Jurkat, Clone E6-1 (cell line): Measurements from ENCODE around the gene PDILT. TPM values are rescaled to one million over a fixed set of nuclear protein-coding genes. Genes with fewer than 3 reads are reported as not detected.
"Not testable (repeated sequence)": the region's sequence is repeated elsewhere in the genome, so short reads cannot be mapped to it uniquely, and the experiment has no call there.

Experiments
- DNase-seq: peaks from one replicate; pipeline ENCODE4 v3.0.0-alpha.2; 2011; ENCODE audit warnings: low read depth, low spot score
- H3K4me3 ChIP-seq: 2 replicates; pipeline ENCODE4 v1.5.1; 2011; ENCODE audit warnings: mild to moderate bottlenecking, low read length, control low read depth, moderate library complexity
- polyA plus RNA-seq: library from polyadenylated mRNA; unstranded; fragments of >200 nt; gene quantifications from one replicate; pipeline ENCODE4 v1.2.1, GENCODE V29; 2012; ENCODE audit warnings: missing spikeins; ENCODE audit not compliant: insufficient read length, insufficient read depth

Gene PDILT, protein sequence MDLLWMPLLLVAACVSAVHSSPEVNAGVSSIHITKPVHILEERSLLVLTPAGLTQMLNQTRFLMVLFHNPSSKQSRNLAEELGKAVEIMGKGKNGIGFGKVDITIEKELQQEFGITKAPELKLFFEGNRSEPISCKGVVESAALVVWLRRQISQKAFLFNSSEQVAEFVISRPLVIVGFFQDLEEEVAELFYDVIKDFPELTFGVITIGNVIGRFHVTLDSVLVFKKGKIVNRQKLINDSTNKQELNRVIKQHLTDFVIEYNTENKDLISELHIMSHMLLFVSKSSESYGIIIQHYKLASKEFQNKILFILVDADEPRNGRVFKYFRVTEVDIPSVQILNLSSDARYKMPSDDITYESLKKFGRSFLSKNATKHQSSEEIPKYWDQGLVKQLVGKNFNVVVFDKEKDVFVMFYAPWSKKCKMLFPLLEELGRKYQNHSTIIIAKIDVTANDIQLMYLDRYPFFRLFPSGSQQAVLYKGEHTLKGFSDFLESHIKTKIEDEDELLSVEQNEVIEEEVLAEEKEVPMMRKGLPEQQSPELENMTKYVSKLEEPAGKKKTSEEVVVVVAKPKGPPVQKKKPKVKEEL
- not detected for polyA plus RNA-seq

DNA sequence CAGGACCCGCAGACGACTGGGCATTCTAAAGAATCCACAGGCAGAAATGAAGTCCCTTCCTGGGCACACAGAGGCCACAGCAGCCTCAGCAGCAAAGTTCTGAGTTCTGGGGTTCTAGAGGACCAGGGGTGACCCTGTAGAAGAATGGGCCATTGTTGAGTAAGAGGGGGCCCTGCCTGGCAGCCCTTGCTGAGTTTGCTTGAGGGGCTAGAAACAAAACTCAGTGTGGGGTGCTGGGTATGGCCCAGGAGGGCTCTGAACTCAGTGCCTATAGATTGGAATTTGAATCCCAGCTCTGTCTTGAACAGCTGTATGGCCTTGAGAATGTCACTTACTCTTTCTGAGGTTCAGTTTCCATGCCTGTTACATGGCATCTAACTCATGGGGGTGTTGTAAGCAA is at the start of gene PDILT:
PDILT (minus strand) TSS at position 101 of the 400 bp plus-strand sequence. CDS start 5,437 bp downstream, outside the sequence.
- no peak for DNase-seq
- H3K4me3 ChIP-seq = no peak within 1 kb of the TSS

DNA sequence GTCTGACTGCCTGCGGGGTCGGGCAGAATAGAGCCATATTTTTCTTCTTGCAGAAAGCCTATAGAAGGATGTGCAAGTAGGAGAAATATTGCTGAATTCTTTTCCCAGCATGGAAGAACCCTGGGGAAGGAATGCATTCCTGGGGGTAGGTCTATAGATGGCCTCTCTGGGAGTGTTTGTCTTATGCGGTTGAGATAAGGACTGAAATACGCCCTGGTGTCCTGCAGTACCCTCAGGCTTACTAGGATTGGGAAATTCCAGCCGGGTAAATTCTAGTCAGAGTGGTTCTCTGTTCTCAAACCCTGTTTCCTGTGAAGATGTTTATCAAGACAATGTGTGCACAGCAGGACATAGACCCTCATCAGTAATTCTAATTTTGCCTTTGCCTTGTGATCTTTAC is 49.1 kb upstream of the PDILT start:
- DNase-seq, H3K4me3 ChIP-seq: not testable (repeated sequence)

DNA sequence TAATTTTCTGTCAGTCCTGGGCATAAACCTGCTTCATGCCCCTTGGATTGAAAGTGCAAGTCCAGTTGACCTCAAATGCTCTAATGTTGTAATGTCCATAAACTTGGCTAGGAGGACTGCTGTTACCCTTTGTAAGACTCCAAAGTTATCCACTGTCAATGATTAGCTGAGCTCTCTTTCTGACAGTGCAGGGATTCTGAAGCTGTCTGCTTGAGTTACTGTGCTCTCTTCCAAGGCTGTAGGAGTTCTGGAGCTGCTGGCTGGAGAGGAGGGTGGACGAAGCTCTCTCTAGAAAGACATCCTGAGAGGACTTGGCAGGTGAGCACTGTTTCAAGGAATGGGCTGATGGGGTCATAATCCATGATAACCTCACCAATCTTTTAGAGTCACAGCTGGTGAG is 46.8 kb upstream of the PDILT start, which contains the start of gene ACSM2A:
ACSM2A (plus strand) TSS at position 158 of the 400 bp plus-strand sequence. CDS start 8,594 bp downstream, outside the sequence.
- not testable (repeated sequence) for DNase-seq, H3K4me3 ChIP-seq

DNA sequence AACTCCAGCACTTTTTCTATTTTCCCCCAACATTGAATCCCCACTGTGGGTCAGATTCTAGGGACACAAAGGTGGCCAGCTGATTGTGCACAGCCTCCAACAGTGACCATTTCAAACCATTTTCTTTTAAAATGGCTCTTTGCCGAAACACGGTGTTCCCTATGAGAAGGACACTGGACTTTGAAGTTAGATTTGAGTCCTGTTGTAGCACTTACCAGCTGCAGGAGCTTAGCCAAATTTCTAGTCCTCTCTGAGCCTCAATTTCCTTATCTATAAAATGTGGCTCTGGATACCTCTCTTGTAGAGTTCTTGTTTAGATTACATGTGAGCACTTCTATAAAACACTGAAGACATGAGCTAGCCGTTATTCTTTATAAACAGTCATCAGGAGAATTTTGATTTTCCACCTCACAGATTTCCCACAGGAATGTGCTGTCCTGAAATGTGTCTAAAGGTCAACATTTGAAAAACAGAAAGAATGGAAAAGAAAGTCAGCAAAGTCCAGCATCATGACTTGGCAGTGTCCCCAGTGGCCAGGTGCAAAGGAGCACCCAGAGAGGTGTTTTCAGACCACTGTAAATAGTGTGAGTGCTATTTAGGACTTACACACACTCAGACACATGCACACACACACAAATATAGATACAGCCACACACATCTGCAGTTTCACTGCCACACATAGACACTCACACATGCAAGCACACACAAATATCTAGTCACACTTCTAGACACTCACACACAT is 42.3 kb upstream of the PDILT start:
- not testable (repeated sequence) for DNase-seq, H3K4me3 ChIP-seq

DNA sequence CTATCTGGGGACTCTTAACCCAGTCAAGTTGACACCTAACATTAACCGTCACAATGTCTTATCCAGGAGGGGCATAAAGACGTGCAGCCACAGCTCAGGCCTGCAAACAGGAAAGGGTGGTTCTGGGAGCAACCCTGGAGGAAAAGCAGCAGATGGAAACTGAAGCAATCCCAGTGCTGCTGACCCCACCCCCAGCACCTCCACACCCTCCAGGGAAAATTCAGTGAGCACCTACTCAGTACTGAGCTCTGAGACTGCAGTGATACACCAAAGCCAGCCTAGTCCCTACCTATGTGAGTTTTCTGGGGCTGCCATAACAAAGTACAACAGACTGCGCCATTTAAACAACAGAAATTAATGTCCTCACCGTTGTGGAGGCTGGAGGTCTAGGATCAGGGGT is 37.3 kb upstream of the PDILT start:
- not testable (repeated sequence) for DNase-seq

DNA sequence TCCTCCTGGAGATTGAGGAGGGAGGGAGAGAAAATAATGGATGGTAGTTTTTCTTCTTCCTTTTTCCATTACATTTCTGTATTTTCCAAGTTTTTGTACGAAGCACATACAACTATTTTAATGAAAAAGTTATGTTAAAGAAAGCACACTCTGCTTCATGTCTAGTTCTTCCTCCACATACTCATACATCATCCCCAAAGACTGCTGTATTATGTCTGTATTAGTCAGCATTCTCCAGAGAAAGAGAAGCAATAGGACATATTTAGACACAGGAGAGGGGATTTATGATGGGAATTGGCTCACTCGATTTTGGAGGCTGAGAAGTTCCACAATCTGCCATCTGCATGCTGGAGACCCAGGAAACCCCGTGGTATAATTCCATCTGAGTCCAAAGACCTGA is 36.7 kb upstream of the PDILT start:
- no peak overlapping the region for H3K4me3 ChIP-seq
- DNase-seq = no peak

More for the DNA sequence above, 37.3 kb upstream of the PDILT start:
- H3K4me3 ChIP-seq = not testable (repeated sequence)

DNA sequence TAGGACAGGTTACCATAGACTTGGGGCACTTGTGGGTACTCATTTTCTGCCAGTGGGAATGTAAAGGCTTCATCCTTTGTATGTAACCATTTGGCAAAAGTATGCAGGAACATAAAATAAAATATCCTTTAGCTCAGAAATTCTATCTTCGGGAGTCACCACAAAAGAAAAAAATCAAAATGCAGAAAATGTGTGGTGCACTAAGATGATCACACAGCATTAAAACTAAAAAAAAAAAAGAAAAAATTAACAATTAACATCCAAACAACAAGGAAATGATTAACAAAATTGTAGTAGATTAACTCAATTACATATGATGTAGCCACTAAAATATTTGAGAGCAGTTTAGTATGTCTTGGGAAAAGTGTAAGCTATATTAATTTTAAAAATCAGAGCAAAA is 36.2 kb upstream of the PDILT start:
- not testable (repeated sequence) for H3K4me3 ChIP-seq, DNase-seq

DNA sequence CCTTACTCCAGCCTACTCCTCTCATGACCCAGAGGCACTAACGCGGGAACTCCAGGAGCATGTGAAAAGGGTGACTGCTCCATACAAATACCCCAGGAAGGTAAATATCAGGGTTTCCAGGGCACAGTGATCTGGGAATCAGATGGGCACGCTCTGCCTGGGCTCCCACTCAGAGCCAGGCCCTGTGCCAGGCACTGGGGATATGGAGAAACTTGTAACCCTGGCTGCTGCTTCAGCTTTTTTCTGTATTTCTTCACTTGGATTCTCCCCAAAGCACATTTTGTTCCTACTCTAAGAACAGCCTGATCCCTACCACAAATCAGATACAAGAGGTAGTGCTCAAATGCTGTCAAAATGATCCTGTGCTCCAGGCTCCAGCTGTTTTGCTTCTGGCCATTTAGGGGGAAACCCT is 35.3 kb upstream of the PDILT start:
- not testable (repeated sequence) for H3K4me3 ChIP-seq, DNase-seq

DNA sequence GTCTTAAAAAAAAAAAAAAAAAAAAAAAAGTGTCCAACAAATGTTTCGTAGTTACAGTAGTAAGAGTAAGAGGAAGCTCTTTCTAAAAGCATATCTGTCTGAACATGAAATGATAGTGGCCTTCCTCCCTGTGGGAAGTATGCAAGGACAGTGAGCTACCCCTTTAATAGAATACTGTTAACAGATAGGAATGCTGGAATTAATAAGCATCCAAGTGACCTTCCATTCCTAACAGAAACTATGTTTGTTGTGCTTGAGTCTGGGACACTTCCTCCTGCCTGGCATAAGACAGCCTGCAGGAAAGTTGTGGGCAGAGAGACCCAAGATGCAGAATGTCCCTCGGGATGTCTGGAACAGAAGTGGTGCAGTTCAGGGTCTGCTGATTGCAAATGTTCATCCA is 34.4 kb upstream of the PDILT start:
- not testable (repeated sequence) for DNase-seq, H3K4me3 ChIP-seq

DNA sequence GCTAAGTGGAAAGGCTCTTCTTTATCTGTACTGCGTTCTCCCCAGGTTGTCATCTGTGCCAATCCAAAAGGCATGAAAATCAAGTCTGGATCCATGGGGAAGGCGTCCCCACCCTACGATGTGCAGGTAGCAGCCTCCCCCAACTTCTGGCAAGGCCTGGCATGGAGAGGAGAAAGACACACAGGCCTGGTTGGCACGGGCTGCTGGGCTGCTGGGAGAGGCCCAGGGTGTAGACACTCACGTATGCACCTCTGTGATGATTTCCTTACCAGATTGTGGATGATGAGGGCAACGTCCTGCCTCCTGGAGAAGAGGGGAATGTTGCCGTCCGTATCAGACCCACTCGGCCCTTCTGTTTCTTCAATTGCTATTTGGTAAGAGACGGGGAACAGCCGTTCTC is 26.4 kb upstream of the PDILT start:
- no peak overlapping the region for H3K4me3 ChIP-seq
- no peak for DNase-seq

DNA sequence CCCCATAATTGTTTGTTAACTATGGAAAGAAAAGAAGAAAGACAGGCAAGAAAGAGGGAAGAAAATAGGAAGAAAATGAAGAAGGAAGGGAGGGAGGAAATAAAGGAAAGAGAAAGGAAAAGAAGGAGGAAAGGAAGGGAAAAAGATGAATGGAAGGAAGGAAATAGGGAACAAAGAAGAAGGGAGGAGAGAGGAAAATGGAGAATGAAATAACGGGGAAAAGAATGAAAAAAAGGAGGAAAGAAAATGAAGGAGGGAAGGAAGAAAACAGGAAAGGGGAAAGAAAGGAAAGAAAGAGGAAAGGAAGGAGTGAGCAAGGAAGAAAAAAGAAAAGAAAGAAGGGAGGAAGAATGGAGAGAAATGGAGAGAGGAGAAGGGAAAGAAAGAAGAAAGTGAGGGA is 25.9 kb upstream of the PDILT start:
- not testable (repeated sequence) for DNase-seq, H3K4me3 ChIP-seq

DNA sequence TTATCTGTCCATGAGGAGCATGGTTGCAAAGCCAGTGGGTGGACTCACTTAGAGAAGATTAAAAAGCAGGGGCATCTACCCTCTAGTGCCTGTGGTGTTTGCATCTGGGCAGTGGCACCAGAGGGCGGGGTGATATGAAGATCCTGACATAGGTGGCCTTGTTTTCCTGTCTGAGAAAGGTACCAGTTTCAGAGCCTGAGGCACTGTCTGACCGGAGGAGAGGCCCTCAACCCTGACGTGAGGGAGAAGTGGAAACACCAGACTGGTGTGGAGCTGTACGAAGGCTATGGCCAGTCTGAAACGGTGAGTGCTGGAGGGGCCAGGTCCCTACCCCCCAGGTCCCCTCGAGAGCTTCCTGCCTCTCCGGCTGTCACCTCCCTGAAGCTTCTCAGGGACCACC is 25.0 kb upstream of the PDILT start:
- not testable (repeated sequence) for H3K4me3 ChIP-seq, DNase-seq

DNA sequence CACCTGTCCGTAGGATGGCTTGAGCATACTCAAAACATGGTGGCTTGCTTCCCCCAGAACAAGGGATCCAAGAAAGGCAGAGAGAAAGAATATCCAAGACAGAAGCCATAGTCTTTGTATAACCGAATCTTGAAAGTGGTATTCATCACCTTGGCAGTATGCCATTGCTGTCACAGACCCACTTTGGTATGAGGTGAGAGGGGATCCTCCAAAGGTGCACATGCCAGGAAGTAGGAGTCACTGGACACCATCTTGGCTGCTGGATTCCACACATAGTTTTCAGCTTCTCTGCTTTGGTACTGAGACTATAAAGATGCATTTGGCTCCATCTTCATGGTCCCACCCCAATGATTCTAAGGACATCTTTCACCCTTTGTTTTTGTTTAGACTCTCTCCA is 22.9 kb upstream of the PDILT start:
- H3K4me3 ChIP-seq, DNase-seq: not testable (repeated sequence)

DNA sequence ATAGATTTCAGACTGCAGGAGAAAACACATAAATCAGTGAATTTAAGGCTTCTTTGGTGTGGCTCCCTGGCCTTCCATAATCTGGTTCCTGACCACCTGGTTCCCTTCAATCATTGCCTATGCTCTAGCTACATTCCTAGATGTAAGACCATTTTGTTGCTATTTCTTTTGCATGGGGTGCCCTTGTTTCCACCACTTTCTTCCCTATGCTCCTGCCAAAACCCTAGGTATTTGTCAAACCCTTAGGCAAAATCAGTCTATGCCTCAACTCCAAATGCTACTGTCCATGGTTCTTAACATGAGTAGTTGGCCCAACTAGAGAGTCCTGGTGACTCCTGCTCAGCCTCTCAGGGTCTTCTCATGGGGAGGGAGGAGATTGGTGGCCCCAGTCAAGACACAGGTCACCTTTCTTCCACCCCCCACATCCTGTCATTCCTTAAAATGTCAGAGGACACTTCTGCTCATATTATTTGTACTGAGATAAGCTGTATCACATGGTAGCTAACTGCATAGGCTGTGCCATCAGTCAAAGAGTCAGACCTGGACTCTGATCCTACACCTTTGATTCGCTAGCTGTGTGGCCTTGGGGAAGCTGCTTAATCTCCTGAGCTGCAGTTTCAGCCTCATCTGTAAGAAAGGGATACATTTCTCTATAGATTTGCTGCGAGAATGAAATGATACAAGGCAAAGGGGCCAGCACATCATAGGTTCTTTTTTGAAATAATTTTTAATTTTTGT is 19.8 kb upstream of the PDILT start:
- DNase-seq = no peak
- H3K4me3 ChIP-seq = no peak overlapping the region

DNA sequence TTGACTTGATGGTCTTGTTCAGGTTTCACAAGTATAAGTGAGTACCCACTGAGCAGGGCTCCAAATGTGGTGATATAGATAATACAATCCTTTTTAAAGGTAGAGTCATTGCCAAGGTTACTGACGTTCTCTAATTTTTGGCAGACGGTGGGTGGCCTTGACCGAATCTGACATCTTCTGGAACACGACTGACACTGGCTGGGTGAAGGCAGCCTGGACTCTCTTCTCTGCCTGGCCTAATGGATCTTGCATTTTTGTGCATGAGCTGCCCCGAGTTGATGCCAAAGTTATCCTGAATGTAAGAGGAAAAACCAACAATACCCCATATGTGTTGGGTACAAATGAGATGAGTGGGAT is 19.2 kb upstream of the PDILT start:
- DNase-seq, H3K4me3 ChIP-seq: not testable (repeated sequence)

DNA sequence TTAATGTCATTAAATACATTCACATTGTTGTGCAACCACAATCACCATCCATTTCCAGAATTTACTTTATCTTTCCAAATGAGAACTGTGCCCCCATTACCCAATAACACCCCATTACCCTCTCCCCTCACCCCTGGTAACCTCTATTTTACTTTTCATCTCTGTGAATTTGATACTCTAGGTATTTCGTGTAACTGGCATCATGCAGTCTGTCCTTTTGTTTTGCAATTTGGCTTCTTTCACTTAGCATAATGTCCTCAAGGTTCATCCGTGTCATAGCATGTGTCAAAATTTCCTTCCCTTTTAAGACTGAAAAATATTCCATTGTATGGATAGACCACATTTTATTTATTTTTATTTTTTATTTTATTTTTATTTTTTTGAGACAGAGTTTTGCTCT is 17.2 kb upstream of the PDILT start:
- DNase-seq, H3K4me3 ChIP-seq: not testable (repeated sequence)

DNA sequence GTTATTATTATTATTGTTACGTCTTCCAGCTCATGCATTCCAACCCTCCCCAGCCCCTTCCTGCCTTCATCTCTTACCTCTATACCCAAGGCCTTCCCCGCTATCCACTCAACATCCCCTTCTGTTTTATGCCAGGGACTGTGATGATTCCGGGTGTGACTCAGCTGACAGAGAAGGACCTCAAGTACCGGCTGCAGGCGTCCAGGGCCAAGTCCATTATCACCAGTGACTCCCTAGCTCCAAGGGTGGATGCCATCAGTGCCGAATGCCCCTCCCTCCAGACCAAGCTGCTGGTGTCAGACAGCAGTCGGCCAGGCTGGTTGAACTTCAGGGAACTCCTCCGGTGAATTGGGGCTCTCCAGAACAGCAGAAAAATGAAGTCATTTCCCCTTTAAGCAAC is 14.6 kb upstream of the PDILT start:
- H3K4me3 ChIP-seq, DNase-seq: not testable (repeated sequence)

DNA sequence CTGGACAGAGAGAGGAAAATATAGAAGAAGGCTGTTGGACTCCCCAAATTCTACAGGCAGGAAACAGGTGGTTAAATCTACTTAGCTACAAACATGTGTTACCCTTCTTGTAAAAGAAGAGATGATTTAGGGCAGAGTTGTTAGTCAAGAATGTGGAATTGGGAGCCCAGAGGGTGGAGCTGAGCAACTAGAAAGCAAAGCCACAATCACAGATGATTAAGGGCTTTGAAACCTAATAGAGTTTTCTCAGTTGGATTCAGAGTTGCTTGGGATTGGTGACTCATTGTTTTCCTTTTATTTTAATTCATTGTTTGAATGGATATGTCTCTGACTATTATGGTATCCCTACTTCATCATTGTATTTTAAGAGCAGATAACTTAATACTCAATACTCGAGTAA is 11.0 kb upstream of the PDILT start:
- no peak for DNase-seq
- no peak overlapping the region for H3K4me3 ChIP-seq

DNA sequence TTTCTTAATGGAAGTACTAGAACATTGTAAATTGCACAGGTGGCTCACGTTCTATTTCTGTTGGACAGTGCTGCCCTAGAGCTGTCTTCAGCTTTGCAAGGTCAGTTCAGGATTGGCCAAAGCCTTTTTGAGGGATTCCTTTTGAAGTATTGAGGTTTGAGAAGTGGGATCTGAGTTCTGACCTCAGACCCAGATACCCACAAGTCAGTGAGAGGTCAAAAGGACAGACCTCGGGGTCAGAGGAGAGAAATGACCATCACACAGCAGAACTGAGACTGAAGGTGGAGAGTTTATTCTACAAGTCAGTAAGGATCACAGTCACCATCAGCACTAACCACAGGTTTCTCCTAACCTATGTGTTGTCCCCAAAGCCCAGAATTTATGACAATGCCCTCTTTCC is 6.5 kb upstream of the PDILT start:
- no peak overlapping the region for H3K4me3 ChIP-seq
- no peak for DNase-seq
